ENCODE results near the gene EGFR. TPM values are rescaled to one million over a fixed set of nuclear protein-coding genes. Genes with fewer than 3 reads are reported as not detected.

The EGFR gene
- total RNA-seq, 1 donor from 2014 or later: 62.7 TPM

GRCh38 chr7:55110993-55111361, 92.2 kb downstream of the EGFR start:
- peak overlapping the region; percentile 10 for H3K4me3 ChIP-seq
- DNase-seq: no peak
- H3K9me3 ChIP-seq: no peaks in the 10 kb centered on the region
- no peaks in the 10 kb centered on the region for H3K27me3 ChIP-seq (ENCODE audit: low read depth)
- H3K4me1 ChIP-seq: peaks cover 43% of the 10 kb centered on the region
- ATAC-seq: peak; percentile 77 to 85
- H3K36me3 ChIP-seq: no peaks in the 10 kb centered on the region
- TF ChIP-seq CTCF (IDR thresholded peaks at IDR 0.05): no peak
- peak overlapping the region; percentile 66 for H3K27ac ChIP-seq
- intact Hi-C loops (cut with DNase I): no loop called here

GRCh38 chr7:55112056-55112455, 93.2 kb downstream of the EGFR start:
- Histone ChIP-seq H3K9me3 (no peaks in the 10 kb centered on the region), H3K4me3 (no peak overlapping the region), H3K36me3 (no peaks in the 10 kb centered on the region), H3K4me1 (peaks cover 43% of the 10 kb centered on the region), H3K27ac (peak overlapping the region; percentile 66), H3K27me3 (ENCODE audit: low read depth) (no peaks in the 10 kb centered on the region)
- TF ChIP-seq CTCF (IDR thresholded peaks at IDR 0.05): no peak
- DNase-seq (no peak), ATAC-seq (no peak)
- intact Hi-C loops (cut with DNase I): no loop called here

GRCh38 chr7:55113760-55114540, 95.1 kb downstream of the EGFR start:
- Histone ChIP-seq H3K27ac (peak overlapping the region; percentile 66), H3K4me1 (peaks cover 43% of the 10 kb centered on the region), H3K4me3 (no peak overlapping the region), H3K27me3 (ENCODE audit: low read depth) (no peaks in the 10 kb centered on the region), H3K9me3 (no peaks in the 10 kb centered on the region), H3K36me3 (no peaks in the 10 kb centered on the region)
- intact Hi-C loops (cut with DNase I): no loop called here
- DNase-seq (no peak), ATAC-seq (peak; percentile 70)
- TF ChIP-seq CTCF (IDR thresholded peaks at IDR 0.05): no peak

DNA sequence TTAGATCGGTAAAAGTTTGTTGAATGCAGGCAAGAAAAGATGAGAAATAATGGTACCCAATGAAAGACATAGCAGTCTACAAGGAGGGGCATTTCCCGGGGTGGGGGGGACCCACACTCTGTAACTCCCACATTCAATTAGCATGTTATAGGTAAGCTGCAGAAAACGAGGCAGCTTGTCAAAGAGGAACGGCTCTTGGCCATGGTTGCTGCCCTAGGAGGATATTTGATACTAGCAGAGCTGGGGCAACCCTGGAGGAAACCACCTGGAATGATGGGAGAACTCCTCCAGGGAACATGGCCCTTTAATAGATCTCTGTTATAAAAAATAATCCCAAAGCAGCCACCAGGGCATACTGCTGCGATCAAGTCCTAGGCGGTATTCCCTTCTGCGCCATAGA, 98.5 kb downstream of the EGFR start:
- Histone ChIP-seq H3K4me1 (peaks cover 39% of the 10 kb centered on the region), H3K9me3 (no peaks in the 10 kb centered on the region), H3K4me3 (no peak overlapping the region), H3K36me3 (no peaks in the 10 kb centered on the region), H3K27ac (no peak overlapping the region), H3K27me3 (ENCODE audit: low read depth) (no peaks in the 10 kb centered on the region)
- DNase-seq: no peak
- TF ChIP-seq CTCF (IDR thresholded peaks at IDR 0.05): no peak
- intact Hi-C loops (cut with DNase I): no loop called here
- ATAC-seq: no peak

DNA sequence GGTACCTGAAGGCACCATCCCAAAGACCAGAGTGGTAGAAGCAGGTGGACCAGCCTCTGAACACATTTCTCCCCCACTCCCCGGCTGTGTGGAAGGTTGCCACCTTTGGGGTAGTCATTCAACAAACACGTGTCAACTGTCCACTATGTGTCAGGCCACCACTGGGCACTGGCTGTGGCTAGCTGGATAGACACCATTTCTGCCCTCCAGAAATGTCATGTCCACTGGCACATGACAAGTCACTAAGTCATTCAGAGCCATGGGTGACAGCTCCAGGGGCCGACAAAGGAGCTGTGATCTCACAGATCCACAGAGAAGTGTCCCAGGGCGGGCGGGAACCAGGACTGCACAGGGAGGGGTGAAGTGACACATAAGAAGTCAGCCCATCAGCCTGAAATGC, 99.6 kb downstream of the EGFR start:
- Histone ChIP-seq H3K4me1 (peaks cover 28% of the 10 kb centered on the region), H3K9me3 (no peaks in the 10 kb centered on the region), H3K27me3 (ENCODE audit: low read depth) (no peaks in the 10 kb centered on the region), H3K4me3 (no peak overlapping the region), H3K36me3 (no peaks in the 10 kb centered on the region), H3K27ac (no peak overlapping the region)
- TF ChIP-seq CTCF (IDR thresholded peaks at IDR 0.05): no peak
- intact Hi-C loops (cut with DNase I): no loop called here
- ATAC-seq (no peak), DNase-seq (no peak)
